Measurements from ENCODE around the gene FOXB2. TPM values are rescaled to one million over a fixed set of nuclear protein-coding genes. Genes with fewer than 3 reads are reported as not detected.

The FOXB2 gene
- total RNA-seq, 1 donor from 2014 or later: not detected

GRCh38 chr9:77015327-77016048, 4.0 kb upstream of the FOXB2 start:
- Histone ChIP-seq H3K4me3 (ENCODE audit: low read length in 3 of 3) (peak overlapping the region in 2 of 3 donors; percentile 29 to 40), H3K27ac (ENCODE audit: low read depth, low read length) (no peak overlapping the region), H3K9me3 (ENCODE audit: control insufficient read depth in 3 of 3, low read length in 3 of 3) (no peaks in the 10 kb centered on the region), H3K4me1 (ENCODE audit: control insufficient read depth in 3 of 3, insufficient read depth in 3 of 3, low read length in 3 of 3) (peaks cover 33 to 62% (median 36%) of the 10 kb centered on the region in 3 donors), H3K9ac (ENCODE audit: low read depth in 1 of 3, low read length in 3 of 3) (peak overlapping the region in 1 of 3 donors; percentile 1), H3K36me3 (ENCODE audit: control insufficient read depth in 3 of 3, insufficient read depth in 3 of 3, low read length in 3 of 3) (no peaks in the 10 kb centered on the region), H3K27me3 (ENCODE audit: control insufficient read depth in 3 of 3, insufficient read depth in 3 of 3, low read length in 3 of 3) (peaks cover 94 to 97% (median 95%) of the 10 kb centered on the region in 3 donors)

- Histone ChIP-seq H3K27ac (ENCODE audit: low read depth, low read length) (no peak overlapping the region), H3K4me1 (ENCODE audit: control insufficient read depth in 3 of 3, insufficient read depth in 3 of 3, low read length in 3 of 3) (peaks cover 33 to 68% (median 40%) of the 10 kb centered on the region in 3 donors), H3K4me3 (ENCODE audit: low read length in 3 of 3) (peak overlapping the region in 2 of 3 donors; percentile 29 to 40), H3K27me3 (ENCODE audit: control insufficient read depth in 3 of 3, insufficient read depth in 3 of 3, low read length in 3 of 3) (peaks cover 95 to 98% (median 96%) of the 10 kb centered on the region in 3 donors), H3K9ac (ENCODE audit: low read depth in 1 of 3, low read length in 3 of 3) (peak overlapping the region in 1 of 3 donors; percentile 8), H3K9me3 (ENCODE audit: control insufficient read depth in 3 of 3, low read length in 3 of 3) (no peaks in the 10 kb centered on the region), H3K36me3 (ENCODE audit: control insufficient read depth in 3 of 3, insufficient read depth in 3 of 3, low read length in 3 of 3) (no peaks in the 10 kb centered on the region)
These were observed 3.3 kb upstream of the FOXB2 start for GRCh38 chr9:77016121-77016525.

- Histone ChIP-seq H3K4me1 (ENCODE audit: control insufficient read depth in 3 of 3, insufficient read depth in 3 of 3, low read length in 3 of 3) (peaks cover 34 to 73% (median 42%) of the 10 kb centered on the region in 3 donors), H3K27me3 (ENCODE audit: control insufficient read depth in 3 of 3, insufficient read depth in 3 of 3, low read length in 3 of 3) (peaks cover 96 to 98% (median 98%) of the 10 kb centered on the region in 3 donors), H3K27ac (ENCODE audit: low read depth, low read length) (no peak overlapping the region), H3K4me3 (ENCODE audit: low read length in 3 of 3) (peak overlapping the region in 1 of 3 donors; percentile 40), H3K9me3 (ENCODE audit: control insufficient read depth in 3 of 3, low read length in 3 of 3) (no peaks in the 10 kb centered on the region), H3K9ac (ENCODE audit: low read depth in 1 of 3, low read length in 3 of 3) (peak overlapping the region in 1 of 3 donors; percentile 8), H3K36me3 (ENCODE audit: control insufficient read depth in 3 of 3, insufficient read depth in 3 of 3, low read length in 3 of 3) (no peaks in the 10 kb centered on the region)
These were observed 2.6 kb upstream of the FOXB2 start for GRCh38 chr9:77016526-77017504.

- H3K4me1 ChIP-seq (ENCODE audit: control insufficient read depth in 3 of 3, insufficient read depth in 3 of 3, low read length in 3 of 3): peaks cover 36 to 71% (median 39%) of the 10 kb centered on the region in 3 donors
- peaks cover 96 to 98% (median 98%) of the 10 kb centered on the region in 3 donors for H3K27me3 ChIP-seq (ENCODE audit: control insufficient read depth in 3 of 3, insufficient read depth in 3 of 3, low read length in 3 of 3)
These were observed 2.0 kb upstream of the FOXB2 start for GRCh38 chr9:77017505-77017894.

GRCh38 chr9:77018058-77018968, 1.1 kb upstream of the FOXB2 start:
- H3K4me3 ChIP-seq (ENCODE audit: low read length in 3 of 3): peak overlapping the region in 2 of 3 donors; percentile 35 to 40
- H3K27me3 ChIP-seq (ENCODE audit: control insufficient read depth in 3 of 3, insufficient read depth in 3 of 3, low read length in 3 of 3): peaks cover 96 to 98% (median 98%) of the 10 kb centered on the region in 3 donors
- H3K36me3 ChIP-seq (ENCODE audit: control insufficient read depth in 3 of 3, insufficient read depth in 3 of 3, low read length in 3 of 3): no peaks in the 10 kb centered on the region
- no peak overlapping the region for H3K27ac ChIP-seq (ENCODE audit: low read depth, low read length)
- H3K9ac ChIP-seq (ENCODE audit: low read depth in 1 of 3, low read length in 3 of 3): peak overlapping the region in 1 of 3 donors; percentile 25
- no peaks in the 10 kb centered on the region for H3K9me3 ChIP-seq (ENCODE audit: control insufficient read depth in 3 of 3, low read length in 3 of 3)
- H3K4me1 ChIP-seq (ENCODE audit: control insufficient read depth in 3 of 3, insufficient read depth in 3 of 3, low read length in 3 of 3): peaks cover 36 to 71% (median 39%) of the 10 kb centered on the region in 3 donors

More at GRCh38 chr9:77017505-77017894, 2.0 kb upstream of the FOXB2 start:
- Histone ChIP-seq H3K9me3 (ENCODE audit: control insufficient read depth in 3 of 3, low read length in 3 of 3) (no peaks in the 10 kb centered on the region), H3K36me3 (ENCODE audit: control insufficient read depth in 3 of 3, insufficient read depth in 3 of 3, low read length in 3 of 3) (no peaks in the 10 kb centered on the region), H3K9ac (ENCODE audit: low read depth in 1 of 3, low read length in 3 of 3) (no peak overlapping the region), H3K4me3 (ENCODE audit: low read length in 3 of 3) (no peak overlapping the region), H3K27ac (ENCODE audit: low read depth, low read length) (no peak overlapping the region)

- Histone ChIP-seq H3K9me3 (ENCODE audit: control insufficient read depth in 3 of 3, low read length in 3 of 3) (no peaks in the 10 kb centered on the region), H3K4me3 (ENCODE audit: low read length in 3 of 3) (peak overlapping the region in 2 of 3 donors; percentile 35 to 40), H3K4me1 (ENCODE audit: control insufficient read depth in 3 of 3, insufficient read depth in 3 of 3, low read length in 3 of 3) (peaks cover 34 to 69% (median 39%) of the 10 kb centered on the region in 3 donors), H3K27ac (ENCODE audit: low read depth, low read length) (no peak overlapping the region), H3K27me3 (ENCODE audit: control insufficient read depth in 3 of 3, insufficient read depth in 3 of 3, low read length in 3 of 3) (peaks cover 96 to 98% (median 98%) of the 10 kb centered on the region in 3 donors), H3K36me3 (ENCODE audit: control insufficient read depth in 3 of 3, insufficient read depth in 3 of 3, low read length in 3 of 3) (no peaks in the 10 kb centered on the region), H3K9ac (ENCODE audit: low read depth in 1 of 3, low read length in 3 of 3) (peak overlapping the region in 1 of 3 donors; percentile 25)
These were observed 553 bp upstream of the FOXB2 start for GRCh38 chr9:77018969-77019235.

- H3K4me3 ChIP-seq (ENCODE audit: low read length in 3 of 3): peak overlapping the region in 2 of 3 donors; percentile 35 to 41
- no peaks in the 10 kb centered on the region for H3K9me3 ChIP-seq (ENCODE audit: control insufficient read depth in 3 of 3, low read length in 3 of 3)
- no peaks in the 10 kb centered on the region for H3K36me3 ChIP-seq (ENCODE audit: control insufficient read depth in 3 of 3, insufficient read depth in 3 of 3, low read length in 3 of 3)
- peaks cover 88 to 98% (median 95%) of the 10 kb centered on the region in 3 donors for H3K27me3 ChIP-seq (ENCODE audit: control insufficient read depth in 3 of 3, insufficient read depth in 3 of 3, low read length in 3 of 3)
- H3K9ac ChIP-seq (ENCODE audit: low read depth in 1 of 3, low read length in 3 of 3): no peak overlapping the region
- H3K4me1 ChIP-seq (ENCODE audit: control insufficient read depth in 3 of 3, insufficient read depth in 3 of 3, low read length in 3 of 3): peaks cover 30 to 59% (median 35%) of the 10 kb centered on the region in 3 donors
- H3K27ac ChIP-seq (ENCODE audit: low read depth, low read length): no peak overlapping the region
These were observed 514 bp downstream of the FOXB2 start for GRCh38 chr9:77019926-77020412.

GRCh38 chr9:77020413-77021290, 1.2 kb downstream of the FOXB2 start:
- Histone ChIP-seq H3K9me3 (ENCODE audit: control insufficient read depth in 3 of 3, low read length in 3 of 3) (no peaks in the 10 kb centered on the region), H3K4me1 (ENCODE audit: control insufficient read depth in 3 of 3, insufficient read depth in 3 of 3, low read length in 3 of 3) (peaks cover 23 to 52% (median 28%) of the 10 kb centered on the region in 3 donors), H3K9ac (ENCODE audit: low read depth in 1 of 3, low read length in 3 of 3) (no peak overlapping the region), H3K36me3 (ENCODE audit: control insufficient read depth in 3 of 3, insufficient read depth in 3 of 3, low read length in 3 of 3) (no peaks in the 10 kb centered on the region), H3K4me3 (ENCODE audit: low read length in 3 of 3) (peak overlapping the region in 1 of 3 donors; percentile 41), H3K27me3 (ENCODE audit: control insufficient read depth in 3 of 3, insufficient read depth in 3 of 3, low read length in 3 of 3) (peaks cover 86 to 94% (median 92%) of the 10 kb centered on the region in 3 donors), H3K27ac (ENCODE audit: low read depth, low read length) (no peak overlapping the region)
